Neural progenitor cell (in vitro differentiated cells): ENCODE results near the gene SLC25A47. TPM values are rescaled to one million over a fixed set of nuclear protein-coding genes. Genes with fewer than 3 reads are reported as not detected.

Experiments used
- DNase-seq: peaks from one replicate; pipeline ENCODE4 v3.0.0-alpha.2; 2016; ENCODE audit warnings: low spot score
- H2AFZ ChIP-seq: fragments of 200-600 bp; sonication (generic); replicated peaks from 2 replicates; pipeline ENCODE4 v1.6.1; 2016; ENCODE audit warnings: antibody characterized with exemption
- H3F3A ChIP-seq: fragments of 200-600 bp; sonication (generic); 2 replicates; pipeline ENCODE4 v1.6.1; 2016; ENCODE audit warnings: antibody characterized with exemption, low read depth
- H3K27ac ChIP-seq: fragments of 200-600 bp; sonication (generic); 2 replicates; pipeline ENCODE4 v1.5.1; 2016; ENCODE audit warnings: mild to moderate bottlenecking
- H3K27me3 ChIP-seq: fragments of 200-600 bp; sonication (generic); 2 replicates; pipeline ENCODE4 v1.6.1; 2016; ENCODE audit warnings: mild to moderate bottlenecking, moderate library complexity
- H3K36me3 ChIP-seq: fragments of 200-600 bp; sonication (generic); 2 replicates; pipeline ENCODE4 v1.5.1; 2016
- H3K4me1 ChIP-seq: fragments of 200-600 bp; sonication (generic); 2 replicates; pipeline ENCODE4 v1.6.1; 2016; ENCODE audit warnings: mixed run types
- H3K4me2 ChIP-seq: fragments of 200-600 bp; sonication (generic); 2 replicates; pipeline ENCODE4 v1.6.1; 2016
- H3K4me3 ChIP-seq: fragments of 200-600 bp; sonication (generic); 2 replicates; pipeline ENCODE4 v1.5.1; 2016
- H3K79me2 ChIP-seq: fragments of 200-600 bp; sonication (generic); 2 replicates; pipeline ENCODE4 v1.6.1; 2016; ENCODE audit warnings: low read depth
- H3K9ac ChIP-seq: fragments of 200-600 bp; sonication (generic); 2 replicates; pipeline ENCODE4 v1.6.1; 2016
- H3K9me3 ChIP-seq: fragments of 200-600 bp; sonication (generic); 2 replicates; pipeline ENCODE4 v1.5.1; 2016; ENCODE audit warnings: low read depth
- H4K20me1 ChIP-seq: fragments of 200-600 bp; sonication (generic); 2 replicates; pipeline ENCODE4 v1.6.1; 2016; ENCODE audit warnings: low read depth
- H3K27ac Mint-ChIP-seq: 3 replicates; pipeline ENCODE4 v1.8.0; 2021; ENCODE audit warnings: mixed read lengths
- H3K27me3 Mint-ChIP-seq: 2 replicates; pipeline ENCODE4 v1.8.0; 2022; ENCODE audit warnings: low read depth, mild to moderate bottlenecking, inconsistent platforms, moderate library complexity, mixed read lengths; ENCODE audit not compliant: insufficient read depth
- H3K36me3 Mint-ChIP-seq: 3 replicates; pipeline ENCODE4 v1.8.0; 2021; ENCODE audit warnings: mixed read lengths
- H3K4me1 Mint-ChIP-seq: 3 replicates; pipeline ENCODE4 v1.8.0; 2021; ENCODE audit warnings: mixed read lengths
- H3K4me3 Mint-ChIP-seq: 3 replicates; pipeline ENCODE4 v1.8.0; 2021; ENCODE audit warnings: mild to moderate bottlenecking, moderate library complexity, mixed read lengths
- H3K9me3 Mint-ChIP-seq: 3 replicates; pipeline ENCODE4 v1.8.0; 2020; ENCODE audit warnings: mixed read lengths
- EZH2 ChIP-seq: fragments of 200-600 bp; sonication (generic); IDR thresholded peaks from 2 replicates; pipeline ENCODE4 v1.6.1; 2017; ENCODE audit warnings: antibody characterized with exemption, mild to moderate bottlenecking, moderate library complexity
- EZH2phosphoT487 ChIP-seq: fragments of 200-600 bp; sonication (generic); IDR thresholded peaks from 2 replicates; pipeline ENCODE4 v1.6.1; 2017; ENCODE audit warnings: antibody characterized with exemption
- total RNA-seq: library from RNA; depleted of rRNA; stranded (reverse); fragments of >200 nt; gene quantifications from 2 replicates; pipeline ENCODE4 v1.2.3, GENCODE V29; 2015; ENCODE audit warnings: low replicate concordance
- TF ChIP-seq, protein P1 (sequence below): fragments of 200-600 bp; sonication (generic); IDR thresholded peaks from 2 replicates; pipeline ENCODE4 v1.5.1; 2017; ENCODE audit warnings: antibody characterized with exemption, mild to moderate bottlenecking

Gene SLC25A47
- total RNA-seq, 1 donor from 2014 or later: not detected

DNA sequence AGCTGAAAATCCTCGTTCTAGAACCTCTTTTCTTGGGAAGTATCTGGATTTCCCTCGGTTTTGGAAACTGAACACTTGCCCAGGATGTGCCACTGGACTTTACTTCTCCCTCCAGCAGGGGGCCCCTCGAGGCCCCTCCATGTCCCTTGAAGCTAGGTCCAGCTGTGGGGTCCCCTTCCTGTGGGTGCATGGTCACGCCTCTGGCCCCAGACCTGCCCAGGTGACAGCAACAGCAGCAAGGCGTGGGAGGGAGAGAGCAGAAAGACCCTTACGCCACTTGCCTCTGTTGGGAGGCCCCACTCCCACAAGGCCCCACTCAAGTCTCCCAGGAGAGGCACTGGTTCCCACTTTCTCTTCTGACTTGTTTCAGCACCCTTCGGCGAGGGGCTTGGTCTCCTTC lies 20.0 kb upstream of the SLC25A47 start:
- H2AFZ ChIP-seq: no peak overlapping the region
- no peaks in the 10 kb centered on the region for H3K36me3 ChIP-seq
- no peak overlapping the region for H3K27ac ChIP-seq
- Mint-ChIP-seq H3K9me3 (no peaks in the 10 kb centered on the region), H3K36me3 (peaks cover 13% of the 10 kb centered on the region), H3K4me3 (no peak overlapping the region), H3K27me3 (peaks cover 11% of the 10 kb centered on the region), H3K27ac (no peak overlapping the region), H3K4me1 (peaks cover 22% of the 10 kb centered on the region)
- H4K20me1 ChIP-seq: peaks cover 84% of the 10 kb centered on the region
- peak; percentile 46 for DNase-seq
- no peaks in the 10 kb centered on the region for H3K9me3 ChIP-seq
- peak overlapping the region; percentile 86 for H3K4me2 ChIP-seq
- TF ChIP-seq EZH2phosphoT487 (no peak), EZH2 (no peak)
- TF ChIP-seq, protein P1, sequence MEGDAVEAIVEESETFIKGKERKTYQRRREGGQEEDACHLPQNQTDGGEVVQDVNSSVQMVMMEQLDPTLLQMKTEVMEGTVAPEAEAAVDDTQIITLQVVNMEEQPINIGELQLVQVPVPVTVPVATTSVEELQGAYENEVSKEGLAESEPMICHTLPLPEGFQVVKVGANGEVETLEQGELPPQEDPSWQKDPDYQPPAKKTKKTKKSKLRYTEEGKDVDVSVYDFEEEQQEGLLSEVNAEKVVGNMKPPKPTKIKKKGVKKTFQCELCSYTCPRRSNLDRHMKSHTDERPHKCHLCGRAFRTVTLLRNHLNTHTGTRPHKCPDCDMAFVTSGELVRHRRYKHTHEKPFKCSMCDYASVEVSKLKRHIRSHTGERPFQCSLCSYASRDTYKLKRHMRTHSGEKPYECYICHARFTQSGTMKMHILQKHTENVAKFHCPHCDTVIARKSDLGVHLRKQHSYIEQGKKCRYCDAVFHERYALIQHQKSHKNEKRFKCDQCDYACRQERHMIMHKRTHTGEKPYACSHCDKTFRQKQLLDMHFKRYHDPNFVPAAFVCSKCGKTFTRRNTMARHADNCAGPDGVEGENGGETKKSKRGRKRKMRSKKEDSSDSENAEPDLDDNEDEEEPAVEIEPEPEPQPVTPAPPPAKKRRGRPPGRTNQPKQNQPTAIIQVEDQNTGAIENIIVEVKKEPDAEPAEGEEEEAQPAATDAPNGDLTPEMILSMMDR: peak; percentile 61
- peaks cover 22% of the 10 kb centered on the region for H3K4me1 ChIP-seq
- H3K4me3 ChIP-seq: no peak overlapping the region
- peaks cover 12% of the 10 kb centered on the region for H3F3A ChIP-seq
- H3K79me2 ChIP-seq: peaks cover 98% of the 10 kb centered on the region
- H3K9ac ChIP-seq: no peak overlapping the region
- H3K27me3 ChIP-seq: no peaks in the 10 kb centered on the region

- H3K27ac ChIP-seq: no peak overlapping the region
- no peak overlapping the region for H3K27ac Mint-ChIP-seq
- no peak overlapping the region for H3K9ac ChIP-seq
- no peaks in the 10 kb centered on the region for H3K27me3 ChIP-seq
- peaks cover 11% of the 10 kb centered on the region for H3K27me3 Mint-ChIP-seq
- no peaks in the 10 kb centered on the region for H3K9me3 ChIP-seq
- H3K4me3 ChIP-seq: peak overlapping the region; percentile 100
- peaks cover 84% of the 10 kb centered on the region for H4K20me1 ChIP-seq
- TF ChIP-seq EZH2phosphoT487 (no peak), EZH2 (no peak)
- TF ChIP-seq, protein P1: no peak
- DNase-seq: peak; percentile 65
- peaks cover 26% of the 10 kb centered on the region for H3K4me1 ChIP-seq
- peak overlapping the region; percentile 86 for H3K4me2 ChIP-seq
- H3K36me3 Mint-ChIP-seq: peaks cover 9% of the 10 kb centered on the region
- peaks cover 98% of the 10 kb centered on the region for H3K79me2 ChIP-seq
- H3F3A ChIP-seq: peaks cover 12% of the 10 kb centered on the region
- no peaks in the 10 kb centered on the region for H3K9me3 Mint-ChIP-seq
- peak overlapping the region; percentile 95 for H3K4me3 Mint-ChIP-seq
- no peak overlapping the region for H2AFZ ChIP-seq
- H3K4me1 Mint-ChIP-seq: peaks cover 30% of the 10 kb centered on the region
- H3K36me3 ChIP-seq: no peaks in the 10 kb centered on the region
Measured at GRCh38 chr14:100303925-100304324, 19.2 kb upstream of the SLC25A47 start.

- peak; percentile 80 for DNase-seq
- Histone ChIP-seq H3K79me2 (peaks cover 94% of the 10 kb centered on the region), H3K4me2 (peak overlapping the region; percentile 86), H4K20me1 (peaks cover 84% of the 10 kb centered on the region), H3K9me3 (no peaks in the 10 kb centered on the region), H3K36me3 (no peaks in the 10 kb centered on the region), H3K9ac (peak overlapping the region; percentile 65), H3F3A (peaks cover 12% of the 10 kb centered on the region), H3K4me3 (peak overlapping the region; percentile 100), H3K4me1 (peaks cover 32% of the 10 kb centered on the region), H3K27me3 (no peaks in the 10 kb centered on the region), H2AFZ (no peak overlapping the region), H3K27ac (peak overlapping the region; percentile 76)
- Mint-ChIP-seq H3K36me3 (peaks cover 5% of the 10 kb centered on the region), H3K4me3 (peak overlapping the region; percentile 95), H3K4me1 (peaks cover 36% of the 10 kb centered on the region), H3K9me3 (no peaks in the 10 kb centered on the region), H3K27ac (peak overlapping the region; percentile 74), H3K27me3 (peaks cover 11% of the 10 kb centered on the region)
- no peak for TF ChIP-seq EZH2phosphoT487
- no peak for TF ChIP-seq EZH2
Measured at GRCh38 chr14:100304825-100305323, 18.3 kb upstream of the SLC25A47 start.

GRCh38 chr14:100305324-100306100 lies 17.6 kb upstream of the SLC25A47 start:
- Histone ChIP-seq H3K36me3 (no peaks in the 10 kb centered on the region), H2AFZ (peak overlapping the region; percentile 31)
- peaks cover 5% of the 10 kb centered on the region for H3K36me3 Mint-ChIP-seq

More at GRCh38 chr14:100305324-100306100, 17.6 kb upstream of the SLC25A47 start:
- Mint-ChIP-seq H3K9me3 (no peaks in the 10 kb centered on the region), H3K4me1 (peaks cover 36% of the 10 kb centered on the region), H3K27ac (peak overlapping the region; percentile 74), H3K27me3 (peaks cover 11% of the 10 kb centered on the region), H3K4me3 (peak overlapping the region; percentile 95)
- H3K27ac ChIP-seq: peak overlapping the region; percentile 76
- H4K20me1 ChIP-seq: peaks cover 80% of the 10 kb centered on the region
- H3K4me3 ChIP-seq: peak overlapping the region; percentile 100
- no peak for TF ChIP-seq EZH2
- TF ChIP-seq, protein P1: no peak
- TF ChIP-seq EZH2phosphoT487: no peak
- H3K27me3 ChIP-seq: no peaks in the 10 kb centered on the region
- H3K9ac ChIP-seq: peak overlapping the region; percentile 65
- H3F3A ChIP-seq: peaks cover 12% of the 10 kb centered on the region
- peak; percentile 69 for DNase-seq
- no peaks in the 10 kb centered on the region for H3K9me3 ChIP-seq
- H3K4me2 ChIP-seq: peak overlapping the region; percentile 86
- peaks cover 32% of the 10 kb centered on the region for H3K4me1 ChIP-seq
- H3K79me2 ChIP-seq: peaks cover 87% of the 10 kb centered on the region
